Liver (tissue), 3 donors: ENCODE results near the gene RAB41.

ENCODE experiments used
- EGR1 ChIP-seq, 2 donors: IDR thresholded peaks; 2 replicates each; pipeline ENCODE4 v1.6.1; 2016 to 2018; ENCODE audit warnings: antibody characterized with exemption in 2 of 2, low read depth in 2 of 2
- GABPA ChIP-seq, 2 donors: IDR thresholded peaks in 1 of 2; conservative IDR thresholded peaks in 1 of 2; 2 replicates each; pipeline ENCODE4 v1.6.1; 2016; ENCODE audit warnings: antibody characterized with exemption in 2 of 2, mild to moderate bottlenecking in 1 of 2, moderate library complexity in 1 of 2
- MAX ChIP-seq: IDR thresholded peaks from 2 replicates; pipeline ENCODE4 v1.6.1; 2016; ENCODE audit warnings: antibody characterized with exemption
- RAD21 ChIP-seq, 2 donors: IDR thresholded peaks; 2 replicates each; pipeline ENCODE4 v1.6.1; 2016; ENCODE audit warnings: antibody characterized with exemption in 2 of 2, mild to moderate bottlenecking in 2 of 2
- REST ChIP-seq: IDR thresholded peaks from 2 replicates; pipeline ENCODE4 v1.6.1; 2016; ENCODE audit warnings: antibody characterized with exemption, mild to moderate bottlenecking
- SP1 ChIP-seq: IDR thresholded peaks from 2 replicates; pipeline ENCODE4 v1.6.1; 2018; ENCODE audit warnings: antibody characterized with exemption, mild to moderate bottlenecking
- YY1 ChIP-seq: IDR thresholded peaks from 2 replicates; pipeline ENCODE4 v1.6.1; 2016; ENCODE audit warnings: antibody characterized with exemption, mild to moderate bottlenecking
- TF ChIP-seq, protein P1 (sequence below): fragments of 150-350 bp; IDR thresholded peaks from 2 replicates; pipeline ENCODE4 v1.5.1; 2017; ENCODE audit warnings: improper control_type of control experiment, low read depth, low read length; ENCODE audit not compliant: missing input control
- TF ChIP-seq, protein P2 (sequence below): IDR thresholded peaks from 2 replicates; pipeline ENCODE4 v1.6.1; 2016; ENCODE audit warnings: antibody characterized with exemption
- donor health status: healthy.
- donor health status: healthy.

GRCh38 chrX:70254909-70255308 is 27.1 kb upstream of the RAB41 start:
- no peak for TF ChIP-seq SP1
- TF ChIP-seq REST: no peak
- TF ChIP-seq YY1: no peak
- TF ChIP-seq, protein P1, sequence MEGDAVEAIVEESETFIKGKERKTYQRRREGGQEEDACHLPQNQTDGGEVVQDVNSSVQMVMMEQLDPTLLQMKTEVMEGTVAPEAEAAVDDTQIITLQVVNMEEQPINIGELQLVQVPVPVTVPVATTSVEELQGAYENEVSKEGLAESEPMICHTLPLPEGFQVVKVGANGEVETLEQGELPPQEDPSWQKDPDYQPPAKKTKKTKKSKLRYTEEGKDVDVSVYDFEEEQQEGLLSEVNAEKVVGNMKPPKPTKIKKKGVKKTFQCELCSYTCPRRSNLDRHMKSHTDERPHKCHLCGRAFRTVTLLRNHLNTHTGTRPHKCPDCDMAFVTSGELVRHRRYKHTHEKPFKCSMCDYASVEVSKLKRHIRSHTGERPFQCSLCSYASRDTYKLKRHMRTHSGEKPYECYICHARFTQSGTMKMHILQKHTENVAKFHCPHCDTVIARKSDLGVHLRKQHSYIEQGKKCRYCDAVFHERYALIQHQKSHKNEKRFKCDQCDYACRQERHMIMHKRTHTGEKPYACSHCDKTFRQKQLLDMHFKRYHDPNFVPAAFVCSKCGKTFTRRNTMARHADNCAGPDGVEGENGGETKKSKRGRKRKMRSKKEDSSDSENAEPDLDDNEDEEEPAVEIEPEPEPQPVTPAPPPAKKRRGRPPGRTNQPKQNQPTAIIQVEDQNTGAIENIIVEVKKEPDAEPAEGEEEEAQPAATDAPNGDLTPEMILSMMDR: no peak
- TF ChIP-seq, protein P2, sequence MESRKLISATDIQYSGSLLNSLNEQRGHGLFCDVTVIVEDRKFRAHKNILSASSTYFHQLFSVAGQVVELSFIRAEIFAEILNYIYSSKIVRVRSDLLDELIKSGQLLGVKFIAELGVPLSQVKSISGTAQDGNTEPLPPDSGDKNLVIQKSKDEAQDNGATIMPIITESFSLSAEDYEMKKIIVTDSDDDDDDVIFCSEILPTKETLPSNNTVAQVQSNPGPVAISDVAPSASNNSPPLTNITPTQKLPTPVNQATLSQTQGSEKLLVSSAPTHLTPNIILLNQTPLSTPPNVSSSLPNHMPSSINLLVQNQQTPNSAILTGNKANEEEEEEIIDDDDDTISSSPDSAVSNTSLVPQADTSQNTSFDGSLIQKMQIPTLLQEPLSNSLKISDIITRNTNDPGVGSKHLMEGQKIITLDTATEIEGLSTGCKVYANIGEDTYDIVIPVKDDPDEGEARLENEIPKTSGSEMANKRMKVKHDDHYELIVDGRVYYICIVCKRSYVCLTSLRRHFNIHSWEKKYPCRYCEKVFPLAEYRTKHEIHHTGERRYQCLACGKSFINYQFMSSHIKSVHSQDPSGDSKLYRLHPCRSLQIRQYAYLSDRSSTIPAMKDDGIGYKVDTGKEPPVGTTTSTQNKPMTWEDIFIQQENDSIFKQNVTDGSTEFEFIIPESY: no peak
- no peak for TF ChIP-seq EGR1 (IDR thresholded peaks at IDR 0.05; ENCODE audit: low read depth in 2 of 2)
- TF ChIP-seq MAX: no peak
- TF ChIP-seq GABPA (IDR thresholded peaks at IDR 0.05 in 1 of 2, conservative IDR thresholded peaks at IDR 0.05 in 1 of 2): no peak
- no peak for TF ChIP-seq RAD21 (IDR thresholded peaks at IDR 0.05)
